ENCODE results near the gene KCNK6.
A peak's percentile ranks its signal among the peaks of the same experiment; 100 is the strongest.
"Not testable (repeated sequence)": the region's sequence is repeated elsewhere in the genome, so short reads cannot be mapped to it uniquely, and the experiment has no call there.

The KCNK6 gene

GRCh38 chr19:38324431-38324830, 4.8 kb downstream of the KCNK6 start:
- no peak for DNase-seq

- DNase-seq, result no peak
These were observed 6.9 kb downstream of the KCNK6 start for GRCh38 chr19:38326591-38326990.

- DNase-seq, result no peak
These were observed 10.0 kb downstream of the KCNK6 start for GRCh38 chr19:38329651-38330050.

- no peak for DNase-seq
These were observed 12.1 kb downstream of the KCNK6 start for GRCh38 chr19:38331728-38332127.

- no peak for DNase-seq
These were observed 13.6 kb downstream of the KCNK6 start for GRCh38 chr19:38333245-38333644.

GRCh38 chr19:38335949-38336637, 16.4 kb downstream of the KCNK6 start:
- DNase-seq, result peak; percentile 60

- peak; percentile 56 for DNase-seq
These were observed 17.2 kb downstream of the KCNK6 start for GRCh38 chr19:38336638-38337359.

- no peak for DNase-seq
These were observed 17.7 kb downstream of the KCNK6 start for GRCh38 chr19:38337360-38337653.

- not testable (repeated sequence) for DNase-seq
These were observed 19.4 kb downstream of the KCNK6 start for GRCh38 chr19:38339011-38339410.

- DNase-seq, result no peak
These were observed 21.3 kb downstream of the KCNK6 start for GRCh38 chr19:38340927-38341326.

GRCh38 chr19:38346837-38347236, 27.2 kb downstream of the KCNK6 start:
- no peak for DNase-seq

GRCh38 chr19:38350883-38351282, 31.2 kb downstream of the KCNK6 start:
- no peak for DNase-seq

- no peak for DNase-seq
These were observed 32.3 kb downstream of the KCNK6 start for GRCh38 chr19:38351865-38352395.

GRCh38 chr19:38352611-38353010, 33.0 kb downstream of the KCNK6 start:
- no peak for DNase-seq

GRCh38 chr19:38355728-38356725, 36.4 kb downstream of the KCNK6 start:
- DNase-seq, result no peak

GRCh38 chr19:38358071-38358470, 38.4 kb downstream of the KCNK6 start:
- DNase-seq, result no peak

GRCh38 chr19:38359242-38360021, 39.8 kb downstream of the KCNK6 start:
- no peak for DNase-seq

- no peak for DNase-seq
These were observed 40.7 kb downstream of the KCNK6 start for GRCh38 chr19:38360351-38360750.

GRCh38 chr19:38360839-38361631, 41.4 kb downstream of the KCNK6 start:
- no peak for DNase-seq

- no peak for DNase-seq
These were observed 42.0 kb downstream of the KCNK6 start for GRCh38 chr19:38361633-38362075.

All from NCI-H2081 treated with DMSO at 0.1 percent for 48 hours (cell line).